NCI-H1105 (cell line): ENCODE data around the gene IGF2.
"Not testable (repeated sequence)": the region's sequence is repeated elsewhere in the genome, so short reads cannot be mapped to it uniquely, and the experiment has no call there.

ENCODE experiments used
- DNase-seq: peaks from one replicate; lab custom pipeline; 2025; lab: John Stamatoyannopoulos, UW

Gene IGF2

GRCh38 chr11:2136209-2136951 lies 2.8 kb downstream of the IGF2 start:
- DNase-seq: no peak

GRCh38 chr11:2135648-2136201 lies 3.5 kb downstream of the IGF2 start:
- no peak for DNase-seq

DNA sequence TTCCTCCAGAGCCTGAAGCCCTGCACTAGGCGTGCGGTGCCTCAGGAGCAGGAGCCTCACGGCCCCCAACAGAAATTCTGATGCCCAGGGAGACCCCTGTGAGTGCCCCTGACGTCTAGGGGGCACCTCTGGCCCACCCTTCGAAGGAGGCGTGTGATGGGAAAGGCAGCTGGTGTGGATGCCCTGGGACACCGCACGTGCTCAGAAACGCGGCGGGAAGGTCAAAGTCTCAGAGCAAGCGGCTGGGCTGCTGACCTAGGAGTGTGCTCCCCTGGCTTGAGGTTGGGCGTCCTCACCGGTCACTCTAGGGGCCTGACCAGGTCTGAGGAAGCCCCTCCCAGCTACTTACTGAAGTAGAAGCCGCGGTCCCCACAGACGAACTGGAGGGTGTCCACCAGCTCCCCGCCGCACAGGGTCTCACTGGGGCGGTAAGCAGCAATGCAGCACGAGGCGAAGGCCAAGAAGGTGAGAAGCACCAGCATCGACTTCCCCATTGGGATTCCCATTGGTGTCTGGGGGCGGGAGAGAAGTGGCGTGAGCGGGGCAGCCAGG lies 4.1 kb downstream of the IGF2 start:
- DNase-seq: no peak

GRCh38 chr11:2134022-2135010 lies 4.9 kb downstream of the IGF2 start:
- no peak for DNase-seq

DNA sequence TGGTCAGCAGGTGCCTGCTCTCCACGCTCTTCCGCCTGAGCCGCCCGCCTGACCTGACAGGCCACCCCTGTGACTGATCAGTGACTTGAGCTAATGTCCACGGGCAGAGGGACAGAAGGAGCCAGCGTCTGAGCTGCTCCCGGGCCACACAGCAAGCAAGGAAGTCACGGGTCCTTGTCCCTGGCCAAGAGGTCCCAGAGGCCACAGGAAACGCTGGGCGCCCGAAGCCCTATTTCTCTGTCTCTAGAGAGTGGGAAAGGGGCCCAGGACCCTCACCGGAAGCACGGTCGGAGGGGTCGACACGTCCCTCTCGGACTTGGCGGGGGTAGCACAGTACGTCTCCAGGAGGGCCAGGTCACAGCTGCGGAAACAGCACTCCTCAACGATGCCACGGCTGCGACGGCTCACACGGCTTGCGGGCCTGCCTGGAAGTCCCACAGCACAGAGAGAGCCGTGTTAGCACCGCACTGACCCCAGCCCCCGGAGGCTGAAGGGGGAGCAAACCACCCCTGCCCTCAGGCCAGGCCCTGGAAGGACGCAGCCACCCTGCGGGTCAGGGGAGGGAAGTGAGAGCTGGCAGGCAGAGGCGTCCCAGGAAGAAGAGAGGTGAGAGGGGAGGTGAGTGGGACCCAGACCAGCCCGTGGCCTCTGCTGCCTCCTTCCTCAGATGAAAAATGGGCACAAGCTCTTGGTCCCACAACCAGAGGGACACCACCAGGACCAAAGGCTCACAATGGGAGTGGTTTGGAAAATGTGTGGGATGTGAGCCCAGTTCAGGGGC lies 5.8 kb downstream of the IGF2 start:
- no peak for DNase-seq

GRCh38 chr11:2132874-2133240 lies 6.3 kb downstream of the IGF2 start:
- no peak for DNase-seq

DNA sequence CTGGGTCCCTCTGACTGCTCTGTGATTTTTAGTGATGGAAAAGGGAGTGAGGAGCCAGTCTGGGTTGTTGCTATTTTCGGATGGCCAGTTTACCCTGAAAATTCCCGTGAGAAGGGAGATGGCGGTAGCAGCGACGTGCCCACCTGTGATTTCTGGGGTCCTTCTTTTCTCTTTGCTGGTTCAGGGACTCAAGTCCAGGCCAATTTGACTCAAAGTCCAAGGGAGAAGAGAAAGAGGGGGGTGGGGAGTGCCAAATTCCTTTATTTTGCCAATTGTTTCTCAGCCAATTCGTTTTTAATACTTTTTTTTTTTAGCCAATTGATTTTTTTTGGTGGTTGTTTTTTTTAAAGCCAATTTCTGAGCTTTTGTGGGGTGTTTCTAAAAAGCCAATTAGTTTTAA lies 6.9 kb downstream of the IGF2 start:
- no peak for DNase-seq

- no peak for DNase-seq
Observed at GRCh38 chr11:2131371-2132236, 7.6 kb downstream of the IGF2 start.

DNA sequence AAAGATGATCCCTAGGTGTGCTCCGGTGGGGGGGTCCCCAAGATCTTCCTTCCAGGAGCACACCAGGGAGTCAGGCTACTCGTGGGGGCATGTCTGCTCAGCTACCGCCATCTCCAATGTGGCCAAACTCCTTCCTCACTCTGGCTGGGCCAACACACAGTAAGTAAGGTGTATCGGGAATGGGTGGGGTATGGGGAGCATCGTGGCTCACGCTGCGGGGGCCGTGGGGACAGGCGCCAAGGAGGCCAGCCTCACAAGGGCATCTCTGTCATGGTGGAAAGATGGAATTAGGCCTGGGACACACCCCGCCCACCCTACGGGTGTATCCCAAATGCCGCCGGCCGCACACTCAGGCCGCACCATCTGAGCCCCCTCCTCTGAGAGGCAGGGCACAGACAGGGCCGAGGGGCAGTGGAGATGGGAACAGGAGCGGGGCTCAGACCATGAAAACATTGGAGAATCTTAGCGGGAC lies 8.3 kb downstream of the IGF2 start:
- no peak for DNase-seq

- DNase-seq: no peak
Observed at GRCh38 chr11:2129699-2130366, 9.4 kb downstream of the IGF2 start.

DNA sequence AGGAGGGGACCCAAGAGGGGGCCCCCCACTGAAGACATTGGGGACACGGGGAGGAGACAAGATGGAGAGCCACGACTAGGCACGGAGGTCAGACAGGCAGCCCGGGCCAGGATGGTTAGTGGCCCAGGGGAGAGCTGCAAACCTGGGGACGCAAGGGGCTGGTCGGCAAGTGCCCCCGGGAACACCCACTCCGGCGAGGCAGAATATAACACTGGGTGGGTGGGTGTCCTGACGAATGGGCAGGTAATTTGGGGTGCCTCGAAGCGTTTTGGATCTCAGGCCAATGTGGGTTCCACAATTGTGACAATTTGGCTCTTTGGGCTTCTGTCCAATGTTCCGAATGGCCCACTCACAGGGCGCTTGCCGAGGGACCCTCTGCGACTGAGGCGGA lies 9.9 kb downstream of the IGF2 start:
- DNase-seq: no peak

GRCh38 chr11:2128511-2129307 lies 10.5 kb downstream of the IGF2 start:
- no peak for DNase-seq

DNA sequence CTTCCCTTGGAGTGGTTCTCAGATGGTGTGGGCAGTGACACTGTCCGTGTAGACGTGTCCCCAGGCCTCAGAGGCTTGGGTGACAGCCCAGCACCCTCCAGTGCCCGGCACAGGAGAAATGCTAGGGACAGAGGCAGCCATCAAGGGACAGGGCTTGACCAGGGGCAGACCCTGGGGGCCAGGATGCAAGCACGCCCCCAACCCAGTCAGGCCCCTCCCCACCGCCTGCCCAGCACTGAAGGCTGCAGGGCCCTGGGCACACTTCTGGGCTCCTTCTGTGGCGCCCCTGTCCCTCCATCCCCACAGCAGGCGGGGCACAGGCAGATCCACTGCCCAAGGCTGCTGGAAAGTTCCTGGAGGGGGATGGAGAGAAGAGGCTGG lies 11.1 kb downstream of the IGF2 start:
- DNase-seq: no peak

DNA sequence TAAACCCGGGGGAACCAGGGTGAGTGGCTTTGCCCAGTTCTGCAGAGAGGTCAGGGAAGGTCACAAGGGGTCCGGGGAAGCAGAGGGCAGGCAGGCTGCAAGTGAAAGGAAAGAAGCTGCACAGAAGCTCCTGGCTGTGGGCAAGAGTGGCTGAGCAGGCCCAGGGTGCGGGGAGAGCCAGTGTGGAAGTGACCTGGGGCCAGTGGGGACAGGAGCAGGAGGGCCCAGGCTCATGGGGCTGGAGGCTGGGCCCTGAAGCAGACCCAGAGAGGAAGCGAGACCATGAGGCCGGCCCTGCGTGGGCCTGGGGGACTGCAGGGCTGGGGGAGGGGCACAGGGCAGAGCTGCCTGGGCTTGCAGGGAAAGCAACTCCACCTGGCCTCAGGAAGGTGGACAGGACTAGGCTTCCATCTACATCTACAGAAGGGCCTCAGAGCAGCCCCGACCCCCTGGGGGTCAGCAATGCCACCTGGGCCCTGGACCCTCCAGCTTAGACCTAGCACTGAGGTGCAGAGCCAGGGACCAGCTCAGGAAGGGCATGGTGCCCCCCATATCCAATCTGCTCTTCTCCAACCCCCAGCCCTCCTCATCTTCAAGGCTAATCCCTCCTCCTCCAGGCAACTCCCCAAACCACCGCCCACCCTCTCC lies 11.6 kb downstream of the IGF2 start:
- DNase-seq: no peak

- no peak for DNase-seq
Observed at GRCh38 chr11:2126520-2127085, 12.6 kb downstream of the IGF2 start.

GRCh38 chr11:2124736-2125484 lies 14.3 kb downstream of the IGF2 start:
- DNase-seq: not testable (repeated sequence)

GRCh38 chr11:2123628-2123960 lies 15.6 kb downstream of the IGF2 start:
- no peak for DNase-seq
